NCI-H1417 (cell line): ENCODE results near the gene ZMIZ1.

Experiments
- DNase-seq, 3 experiments: peaks; one replicate each; lab custom pipeline; 2025; lab: John Stamatoyannopoulos, UW

Gene ZMIZ1

DNA sequence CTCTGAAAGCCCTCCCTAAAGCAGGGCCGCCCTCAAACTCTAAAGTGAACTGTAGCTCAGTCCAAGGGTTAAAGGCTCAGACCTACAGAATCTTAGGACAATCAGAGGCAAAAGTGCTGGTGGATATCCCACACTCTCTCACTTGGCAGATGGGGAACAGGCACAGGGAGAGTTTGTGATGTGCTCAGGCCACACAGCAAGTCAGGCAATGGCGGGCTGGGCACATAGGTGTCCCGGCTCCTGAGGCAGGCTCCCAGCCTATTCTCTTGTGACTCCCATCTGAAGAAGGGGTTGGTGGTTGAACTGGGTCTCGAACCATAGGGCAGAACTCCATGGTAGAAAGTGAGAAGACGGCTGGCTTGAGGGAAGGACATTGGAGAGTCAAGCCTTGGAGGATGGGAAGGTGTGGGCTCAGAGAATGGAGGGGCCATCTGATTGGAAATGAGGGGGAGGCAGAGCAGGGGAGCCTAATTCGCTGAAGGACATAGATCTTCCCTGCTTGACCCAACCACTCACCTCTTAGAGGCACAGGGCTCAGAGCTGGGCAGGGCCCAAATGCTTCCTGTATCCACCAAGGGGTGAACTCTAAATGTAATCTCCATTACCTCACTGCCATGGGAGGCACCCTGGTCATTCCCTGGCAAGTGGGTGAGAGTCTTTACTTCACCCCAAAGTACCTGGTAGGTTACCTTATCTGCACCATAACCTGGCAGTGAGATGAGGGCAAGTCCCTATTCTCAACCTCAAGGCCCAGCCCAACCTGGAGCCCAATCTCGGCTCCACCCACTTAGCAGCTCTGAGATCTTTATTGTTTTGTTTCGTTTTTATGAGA, 4.9 kb upstream of the ZMIZ1 start:
- DNase-seq = no peak

DNA sequence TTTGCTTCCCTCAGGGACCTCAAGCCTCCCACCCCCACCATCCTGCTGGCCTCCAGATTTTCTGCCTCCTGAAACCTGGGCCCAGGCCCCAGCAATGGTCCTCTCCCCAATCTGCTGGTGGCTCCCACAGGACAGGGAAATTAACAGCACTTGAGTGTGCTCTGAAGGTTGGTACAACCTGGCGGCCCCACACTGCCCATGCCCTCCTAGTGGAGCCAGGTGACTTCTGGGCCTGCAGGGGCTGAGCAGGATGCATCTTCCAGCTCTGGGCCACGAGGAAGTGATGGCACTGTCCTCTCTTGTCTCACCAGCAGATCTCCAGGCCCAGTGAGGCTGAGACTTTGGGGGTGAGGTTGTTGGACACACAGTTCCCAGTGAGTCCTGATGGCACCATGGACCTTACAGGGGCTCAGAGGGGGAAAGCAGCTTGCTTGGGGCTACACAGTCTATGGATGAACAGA, 3.6 kb upstream of the ZMIZ1 start:
- no peak for DNase-seq

DNA sequence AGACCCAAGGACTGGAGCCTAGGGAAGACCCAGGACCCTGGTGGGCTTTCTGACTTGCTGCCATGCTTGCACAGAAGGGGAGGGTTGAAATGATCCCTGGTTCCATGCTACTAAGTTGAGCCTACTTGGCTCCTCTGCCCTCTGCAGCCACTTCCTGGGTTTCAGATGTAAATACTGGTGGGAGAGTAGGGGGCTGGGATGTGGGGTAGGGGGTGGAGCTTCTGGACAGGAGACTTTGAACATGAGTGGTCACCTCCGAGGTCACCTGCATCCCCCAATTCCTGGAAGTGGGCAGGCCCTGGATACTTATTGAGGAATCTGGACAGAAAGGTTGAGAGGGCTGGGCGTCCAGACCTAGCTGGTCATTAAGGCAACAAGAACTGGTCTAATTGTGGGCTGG, 2.9 kb upstream of the ZMIZ1 start:
- no peak for DNase-seq

DNA sequence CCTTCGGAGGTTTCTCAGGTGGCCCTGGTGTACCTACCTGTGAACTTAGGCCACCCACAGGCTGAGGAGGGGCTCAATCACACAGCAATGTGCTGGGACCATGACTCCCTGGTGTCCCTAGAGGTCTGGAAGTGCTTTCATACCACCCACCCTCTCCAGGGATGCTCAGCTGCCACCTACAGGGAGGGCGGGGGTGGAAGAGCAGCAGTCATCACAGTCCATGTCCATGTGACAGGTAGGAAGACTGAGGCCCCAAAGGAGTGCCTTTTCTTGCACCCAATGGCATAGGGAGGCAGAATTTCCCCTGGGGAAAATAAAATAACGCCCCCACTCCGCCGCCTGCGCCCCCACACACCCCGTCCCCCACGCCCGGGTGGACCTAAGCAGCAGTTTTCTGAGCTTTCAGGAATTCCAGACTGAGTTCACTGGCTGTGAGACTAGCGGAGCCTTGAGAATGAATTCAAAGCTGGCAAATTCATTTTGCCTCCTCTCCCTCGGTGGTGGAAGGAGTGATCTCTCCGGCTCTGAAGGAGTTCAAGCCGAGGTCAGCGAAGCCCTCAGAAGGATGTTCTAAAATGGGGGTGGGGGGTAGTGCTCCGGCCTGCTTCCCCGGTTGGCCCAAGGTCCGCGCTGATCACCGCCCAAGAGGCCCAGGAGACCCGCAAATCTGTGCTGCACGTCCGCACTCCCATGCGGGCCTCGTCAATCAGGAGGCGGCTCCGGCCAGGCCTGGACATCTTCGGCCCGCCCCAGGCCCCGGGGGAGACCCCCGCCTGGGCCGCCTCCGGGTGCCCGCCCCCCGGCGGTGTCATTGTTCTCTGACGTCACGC, 2.1 kb upstream of the ZMIZ1 start:
- DNase-seq = peak in 2 of 3 experiments; percentile 42 to 59

DNA sequence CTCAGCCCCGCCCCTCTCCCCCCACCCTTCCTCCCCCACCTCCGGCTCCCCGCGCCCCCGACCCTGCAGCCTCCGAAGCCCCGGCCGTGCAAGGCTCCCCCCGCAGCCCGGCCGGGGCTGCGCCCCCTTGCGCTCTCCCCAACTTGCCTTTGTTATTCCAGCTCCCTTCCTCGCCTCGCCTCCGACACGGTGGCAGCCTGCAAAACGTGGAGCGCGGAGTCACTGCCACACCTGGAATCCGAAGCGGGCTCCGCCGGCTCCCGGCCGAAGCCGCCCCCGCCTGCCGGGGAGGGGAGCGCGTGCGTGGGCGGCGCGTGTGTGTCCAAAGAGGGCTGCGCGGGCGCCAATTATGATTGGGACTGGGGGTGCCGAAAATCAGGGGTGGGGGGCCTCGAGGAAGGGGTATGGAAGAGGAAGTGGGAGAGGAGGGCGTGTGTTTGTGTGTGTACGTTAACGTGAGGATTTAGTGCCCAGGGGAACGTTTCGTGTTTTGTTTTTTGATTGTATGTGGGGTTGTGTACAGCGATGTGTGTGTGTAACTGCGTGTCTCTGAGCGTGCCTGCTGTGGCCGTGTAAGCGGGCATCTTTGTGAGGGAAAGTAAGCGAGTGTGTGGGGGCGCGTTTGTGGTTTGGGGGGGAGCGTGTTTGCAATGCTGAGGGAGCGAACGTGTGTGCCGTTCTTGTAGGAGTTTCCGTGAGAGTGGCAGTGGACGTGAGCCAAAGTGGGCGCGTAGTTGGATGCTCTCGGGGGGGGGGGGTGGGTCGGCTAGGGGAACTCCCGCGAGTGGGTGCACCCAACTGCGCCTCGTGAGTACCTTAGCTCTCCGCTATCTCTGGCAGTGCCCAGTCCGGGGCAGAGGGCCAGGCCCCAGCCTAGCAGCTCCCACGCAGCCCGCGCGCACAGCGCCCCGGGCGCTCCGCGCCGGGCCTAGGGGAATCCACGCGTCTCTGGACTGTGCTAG, 1.2 kb upstream of the ZMIZ1 start:
- peak; percentile 68 to 91 (median 85) for DNase-seq

DNA sequence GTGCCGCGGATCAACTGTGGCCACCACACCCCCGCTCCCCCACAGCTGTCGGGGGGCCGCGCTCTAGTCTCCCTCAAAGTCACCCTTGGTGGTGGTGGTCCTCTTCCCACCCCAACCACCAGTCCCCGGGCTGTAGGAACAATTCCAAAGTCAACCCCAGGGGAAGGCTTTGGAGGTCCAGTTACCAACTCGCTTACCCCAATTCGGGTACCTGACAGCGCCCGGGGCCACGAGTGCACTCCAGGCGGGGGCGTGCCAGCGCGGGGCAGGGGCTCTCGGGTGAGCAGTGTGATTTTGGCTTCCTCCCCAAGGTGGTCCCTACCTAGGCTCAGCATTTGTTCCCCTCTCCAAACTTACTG, 584 bp upstream of the ZMIZ1 start:
- peak in 2 of 3 experiments; percentile 57 to 61 for DNase-seq

DNA sequence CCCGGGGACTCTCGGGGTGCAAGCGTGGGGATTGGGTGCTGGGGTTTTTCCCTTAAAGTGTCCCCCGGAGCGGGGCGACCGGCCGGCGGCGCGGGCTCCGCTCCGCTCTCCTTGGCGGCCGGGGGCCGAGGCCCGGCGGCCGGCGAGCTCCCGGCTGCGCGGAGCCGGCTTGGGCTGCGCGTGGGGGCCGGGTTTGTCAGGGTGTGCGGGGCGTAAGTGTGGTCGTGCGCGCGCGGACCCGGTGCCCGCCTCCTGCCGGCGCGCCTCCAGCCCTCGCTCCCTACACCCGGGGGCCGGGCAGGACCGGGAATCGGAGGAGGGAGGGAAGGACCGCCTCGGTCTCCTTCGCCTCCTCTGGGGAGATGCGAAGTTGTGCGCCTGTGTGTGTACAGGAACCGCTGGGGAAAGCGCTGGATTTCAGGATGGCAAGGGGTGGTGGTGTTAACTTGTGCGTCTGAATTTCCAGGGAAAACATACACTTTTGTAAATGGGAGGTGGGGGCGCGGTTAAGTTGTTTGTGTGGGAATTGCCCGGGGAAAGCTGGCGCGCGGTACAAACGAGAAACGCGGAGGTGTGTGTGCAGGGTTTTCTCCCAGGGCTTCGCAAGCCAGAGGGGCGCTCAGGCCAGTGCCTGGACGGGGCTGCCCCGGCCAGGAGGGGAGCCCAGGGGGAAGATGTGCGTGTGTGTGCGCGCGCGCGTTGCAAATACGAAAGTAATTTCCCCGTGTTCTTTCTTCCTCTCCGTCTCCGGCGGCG, 737 bp downstream of the ZMIZ1 start:
- DNase-seq = peak; percentile 18 to 70 (median 61)

DNA sequence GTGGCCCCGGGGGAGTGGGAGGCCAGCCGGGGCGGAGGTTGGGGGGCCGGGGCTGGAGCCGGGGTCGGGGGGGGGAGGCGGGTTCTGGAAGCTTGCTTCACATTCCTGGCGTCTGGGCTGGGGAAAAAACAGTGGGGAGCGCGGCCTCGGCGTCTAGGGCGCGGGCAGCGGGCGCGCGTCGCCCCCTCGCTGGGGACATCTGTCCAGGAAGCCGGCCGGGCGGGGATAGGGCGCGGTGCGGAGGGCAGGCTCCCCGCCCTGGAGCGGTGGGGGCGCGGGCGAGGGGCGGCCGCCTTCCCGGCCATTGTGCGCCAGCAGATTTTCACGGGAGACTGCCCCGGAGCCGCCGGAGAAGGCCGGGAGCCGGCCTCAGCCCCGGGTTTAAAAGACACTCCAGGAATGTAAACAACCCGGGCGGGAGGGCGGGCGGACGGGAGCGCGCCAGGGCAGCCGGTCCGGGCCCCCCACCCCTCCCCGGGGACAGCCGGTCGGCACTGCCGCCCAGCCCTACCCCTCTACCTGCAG, 1.4 kb downstream of the ZMIZ1 start:
- DNase-seq = peak in 2 of 3 experiments; percentile 45 to 55

DNA sequence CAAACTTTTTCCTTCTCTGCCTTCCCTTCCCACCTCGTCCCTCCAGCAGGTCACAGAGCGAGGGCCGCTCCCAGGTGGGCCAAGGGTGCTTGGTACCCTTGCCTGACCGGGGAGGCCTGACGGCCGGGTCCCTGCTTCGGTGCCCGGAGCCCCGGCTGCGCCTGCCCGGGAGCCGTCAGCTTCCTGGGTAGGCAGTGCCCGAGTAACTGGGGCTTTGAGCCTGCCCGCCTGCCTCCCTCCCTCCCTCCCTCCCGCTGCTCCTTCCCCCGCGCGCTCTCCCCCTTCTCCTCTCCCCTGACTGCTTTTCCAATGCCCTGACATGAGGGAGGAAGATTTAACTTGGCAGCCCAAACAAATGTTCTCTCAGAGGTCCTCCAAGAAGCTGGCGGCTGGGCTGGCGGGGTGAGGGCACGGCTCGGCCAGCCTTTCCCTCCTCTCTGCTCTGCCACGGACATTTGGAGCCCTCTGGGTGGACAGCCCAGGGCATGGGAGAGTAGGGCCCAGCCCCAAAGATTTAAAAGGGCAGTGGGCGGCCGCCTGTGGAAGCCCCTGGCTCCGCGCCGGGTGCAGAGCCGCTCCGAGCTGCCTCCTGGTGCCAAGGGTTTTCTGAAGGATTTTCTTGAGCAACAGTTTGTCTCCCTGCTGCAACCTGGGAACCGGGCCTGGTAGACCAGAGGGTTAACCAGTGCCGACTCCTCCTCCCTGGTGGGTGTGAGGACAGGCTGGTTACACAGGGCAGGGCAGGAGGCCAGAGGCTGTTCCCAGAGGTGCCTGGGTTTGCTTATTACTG, 2.0 kb downstream of the ZMIZ1 start:
- peak; percentile 7 to 67 (median 60) for DNase-seq

DNA sequence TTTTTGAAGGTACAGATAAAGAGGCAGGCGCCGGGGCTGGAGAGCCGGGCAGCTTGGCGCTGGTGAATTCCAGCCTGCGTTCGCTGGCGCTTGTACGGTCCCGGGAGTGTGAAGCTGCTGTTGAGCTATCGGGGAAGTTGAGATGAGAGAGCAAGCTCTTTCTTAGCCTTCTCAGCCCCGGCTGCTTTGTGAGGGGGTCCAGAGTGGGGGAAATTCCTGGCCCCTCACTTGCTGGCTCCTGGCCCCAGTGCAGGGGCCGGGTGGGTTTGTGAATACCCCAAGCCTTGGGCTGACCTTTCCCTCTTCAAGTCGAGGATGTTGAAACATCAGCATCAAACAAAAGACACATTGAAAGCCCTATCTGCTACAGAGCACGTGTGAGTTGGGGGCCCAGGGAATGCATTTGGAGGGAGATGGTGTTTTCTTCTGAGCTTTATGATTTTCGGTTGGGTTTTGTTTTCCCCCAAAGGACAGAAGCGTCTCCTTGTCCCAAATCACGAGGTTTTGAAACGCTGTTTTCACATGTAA, 2.7 kb downstream of the ZMIZ1 start:
- DNase-seq = peak in 1 of 3 experiments; percentile 23

DNA sequence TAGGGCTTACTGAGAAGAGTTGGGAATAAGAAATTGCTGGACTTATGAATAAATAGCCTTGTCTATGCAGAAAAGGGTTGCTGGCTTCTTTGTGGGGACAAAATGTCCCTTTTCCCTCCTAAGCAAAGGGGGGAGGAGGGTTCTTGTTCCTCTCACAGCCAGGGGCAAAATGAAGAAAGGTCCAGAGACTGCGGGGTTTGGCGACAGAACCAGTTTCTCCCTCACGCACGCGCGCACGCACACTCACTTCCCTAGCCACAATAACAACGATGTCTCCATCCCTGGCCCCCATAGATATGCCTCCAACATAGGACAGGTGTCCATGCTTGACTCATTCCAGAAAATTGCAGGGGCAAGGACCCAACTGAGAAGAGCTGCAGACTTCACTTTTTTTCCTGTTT, 3.3 kb downstream of the ZMIZ1 start:
- no peak for DNase-seq

DNA sequence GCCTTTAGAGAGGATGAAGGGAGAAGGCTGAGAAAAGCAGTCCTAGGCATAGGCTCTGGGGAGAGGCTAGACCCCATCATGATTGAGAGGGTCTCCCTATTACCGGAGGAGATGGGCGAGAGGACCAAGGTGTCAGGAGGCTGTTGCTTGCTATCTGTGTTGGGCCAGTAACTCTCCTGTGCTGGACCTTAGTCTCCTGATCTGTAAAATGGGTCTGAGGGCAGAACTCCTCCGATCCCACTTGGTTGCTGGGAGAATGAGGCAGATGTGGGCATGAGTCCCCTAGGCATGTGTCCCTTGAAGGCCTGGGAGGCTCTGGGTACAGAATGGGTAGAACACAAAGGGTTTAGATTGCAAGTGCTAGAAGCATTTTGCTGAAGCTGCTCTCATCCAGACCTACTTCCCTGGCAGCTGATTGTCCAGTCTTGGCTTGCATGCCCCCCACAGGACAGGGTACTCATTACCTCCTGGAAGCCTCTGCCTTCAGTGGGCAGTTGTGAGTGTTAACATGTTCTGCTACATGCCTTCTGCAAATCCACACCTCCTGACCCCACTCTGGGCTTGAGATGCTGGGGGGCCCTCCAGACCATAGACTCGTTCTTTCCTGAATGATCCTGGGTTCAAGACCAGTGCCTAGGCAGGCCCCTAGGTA, 4.4 kb downstream of the ZMIZ1 start:
- DNase-seq = no peak

DNA sequence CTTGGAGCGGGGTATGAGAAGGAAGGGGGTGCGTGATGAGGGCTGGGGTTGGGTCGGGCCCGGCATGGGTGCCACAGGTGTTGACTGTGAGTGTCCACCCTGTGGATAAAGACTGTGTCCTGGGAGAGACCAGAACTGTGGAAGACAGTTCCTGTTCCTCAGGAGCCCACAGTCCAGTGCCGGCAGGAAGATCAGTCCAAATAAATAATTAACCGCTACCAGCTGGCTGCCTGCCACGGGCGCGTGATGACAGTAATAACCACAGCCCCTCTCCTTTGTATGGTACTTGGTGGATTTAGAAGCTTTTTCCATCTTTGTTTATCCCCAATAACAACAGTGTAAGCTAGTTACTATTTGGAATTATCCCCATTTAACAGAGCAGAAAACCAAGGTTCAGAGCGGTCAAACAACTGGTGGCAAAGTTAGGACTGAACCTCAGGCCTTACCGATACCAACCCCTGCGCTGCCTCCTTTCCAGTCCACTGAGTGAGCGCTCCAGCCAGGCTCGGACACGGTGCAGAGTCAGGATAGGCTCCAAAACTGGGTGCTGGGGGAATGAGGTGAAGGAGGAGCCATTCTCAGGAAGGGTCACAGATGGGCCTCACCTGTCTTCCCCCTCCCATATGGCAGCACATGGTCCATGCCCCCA, 5.1 kb downstream of the ZMIZ1 start:
- peak in 2 of 3 experiments; percentile 5 to 33 for DNase-seq

DNA sequence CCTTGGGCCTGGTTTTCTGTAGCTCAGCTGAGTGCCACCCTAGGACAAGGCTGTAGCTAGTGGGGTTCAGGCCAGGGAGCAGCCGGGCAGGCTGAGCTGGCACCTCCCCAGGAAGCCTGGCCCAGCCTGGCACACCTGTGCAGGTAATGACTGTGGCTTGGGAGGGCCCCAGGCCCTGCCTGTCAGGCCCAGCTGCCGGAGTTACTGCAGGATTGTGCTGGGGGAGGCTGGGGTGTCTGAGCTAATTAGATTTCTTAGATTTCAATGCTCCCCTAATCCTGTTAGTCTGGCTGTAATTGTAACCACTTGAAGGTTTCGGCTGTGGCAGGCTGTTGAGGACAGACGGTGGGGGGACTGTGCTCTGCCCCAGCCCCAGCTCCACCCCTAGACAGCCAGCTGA, 6.0 kb downstream of the ZMIZ1 start:
- DNase-seq = peak in 1 of 3 experiments; percentile 6

DNA sequence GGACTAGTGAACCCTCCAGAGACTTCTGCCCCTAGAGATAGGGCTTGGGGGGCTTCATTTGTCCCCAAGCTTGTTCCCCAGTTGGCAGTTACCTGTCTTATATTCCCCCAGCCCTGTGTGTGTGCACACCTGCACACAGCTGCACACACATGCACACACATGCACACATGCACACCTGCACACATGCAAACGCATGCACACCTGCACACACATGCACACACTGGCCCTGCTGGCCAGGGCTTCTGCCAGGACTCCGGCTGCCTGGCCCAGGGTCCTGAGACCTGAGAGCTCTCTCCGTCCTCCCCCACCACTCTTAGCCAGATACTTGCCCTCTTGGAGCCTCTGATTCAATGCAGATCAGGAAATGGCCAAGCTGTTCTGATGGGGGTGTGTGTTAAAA, 6.7 kb downstream of the ZMIZ1 start:
- DNase-seq = no peak

DNA sequence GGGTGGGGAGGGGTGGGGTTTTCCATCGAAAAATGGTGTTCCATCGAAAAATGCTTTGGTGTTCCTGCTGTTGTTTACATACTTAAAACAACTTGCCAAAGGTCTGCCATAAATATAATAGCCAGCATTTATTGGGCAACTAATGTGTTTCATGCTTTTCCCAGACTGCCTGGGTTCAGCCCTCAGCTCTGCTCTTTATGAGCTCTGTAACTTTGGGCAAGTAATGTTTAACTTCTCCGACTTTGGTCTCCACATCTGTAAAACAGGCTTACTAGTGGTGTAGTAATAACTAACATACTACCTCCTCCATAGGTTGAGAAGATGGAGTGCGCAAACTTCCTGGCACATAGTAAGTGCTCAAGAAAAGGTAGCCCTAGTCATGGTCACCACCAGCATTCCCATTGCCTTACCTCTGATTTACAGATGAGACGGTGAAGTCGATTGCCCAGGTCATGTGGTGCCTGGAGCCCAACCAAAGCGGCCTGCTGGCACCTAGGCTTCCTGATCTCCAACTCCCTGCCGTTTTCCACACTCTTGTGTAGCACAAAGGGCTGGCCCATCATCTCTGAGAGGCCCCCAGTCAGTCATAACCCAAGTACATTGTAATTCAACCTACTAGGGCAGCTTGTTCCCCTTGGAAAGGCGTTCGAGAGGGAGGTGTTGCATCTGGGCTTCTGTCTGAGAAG, 8.9 kb downstream of the ZMIZ1 start:
- no peak for DNase-seq

DNA sequence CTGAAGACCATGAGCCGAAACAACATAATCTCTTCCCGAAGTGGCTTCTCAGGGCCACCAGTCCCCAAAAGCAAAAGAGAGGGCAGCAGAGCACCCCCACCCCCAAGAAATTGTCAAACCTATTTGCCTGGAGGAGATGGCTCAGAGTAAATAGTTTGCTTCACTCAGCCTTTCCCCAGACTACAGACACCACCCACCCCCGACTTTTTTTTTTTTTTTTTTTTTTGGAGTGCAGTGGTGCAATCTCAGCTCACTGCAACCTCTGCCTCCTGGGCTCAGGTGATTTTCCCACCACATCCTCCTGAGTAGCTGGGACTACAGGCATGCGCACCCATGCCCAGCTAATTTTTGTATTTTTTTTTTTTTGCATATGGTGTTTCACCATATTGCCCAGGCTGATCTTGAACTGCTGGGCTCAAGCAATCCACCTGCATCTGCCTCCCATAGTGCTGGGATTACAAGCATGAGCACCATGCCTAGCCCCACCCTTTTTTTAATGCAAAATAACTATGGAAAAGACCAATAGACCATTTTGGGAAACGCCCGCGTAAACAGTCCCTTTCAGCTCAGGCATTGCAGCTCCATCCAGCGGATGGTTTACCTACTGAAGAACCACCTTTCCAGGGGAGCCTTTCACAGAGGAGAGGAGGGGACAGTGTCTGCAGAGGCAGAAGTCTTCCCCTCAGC, 9.7 kb downstream of the ZMIZ1 start:
- DNase-seq = no peak

DNA sequence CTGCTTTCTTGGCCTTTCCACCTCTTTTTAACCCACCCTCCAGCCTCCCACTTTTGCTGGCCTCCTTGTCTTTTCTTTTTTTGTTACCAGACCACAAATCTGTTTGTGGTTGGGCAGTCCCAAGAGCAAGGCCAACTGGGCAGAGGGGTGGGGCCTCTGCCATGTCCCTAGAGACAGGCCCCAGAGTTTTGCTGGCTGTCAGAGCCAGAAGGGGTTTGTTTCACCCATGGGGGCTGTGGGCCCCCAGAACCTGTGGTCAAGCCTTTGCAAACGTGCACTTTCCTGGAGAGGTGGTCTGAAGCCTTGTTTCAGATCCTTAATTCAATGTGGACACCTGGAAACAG, 10.3 kb downstream of the ZMIZ1 start:
- DNase-seq = no peak
